Spleen (tissue), 7 donors: ENCODE data around the gene PAMR1.

Experiments
- POLR2AphosphoS5 ChIP-seq, 3 donors: sonication (generic); formaldehyde crosslinking; IDR thresholded peaks; one replicate each; pipeline ENCODE4 v1.5.1; 2017; ENCODE audit warnings: antibody characterized with exemption in 3 of 3
- TF ChIP-seq, protein P1 (sequence below), 11 experiments: fragments of 200-600 bp in 7 of 11; fragments of 450-650 bp in 4 of 11; sonication (generic) in 4 of 11; IDR thresholded peaks in 8 of 11; conservative IDR thresholded peaks in 3 of 11; 1 replicate in 7 of 11; 2 replicates in 4 of 11; pipeline versions ENCODE4 v1.4.0 to v1.8.0; 2016 to 2021; ENCODE audit warnings: antibody characterized with exemption in 11 of 11, inconsistent platforms in 4 of 11, mild to moderate bottlenecking in 1 of 11
- donor health status: DM: no; HTN: no; CAD: no; lungs with moderate emphysema.
- donor health status: DM: no; HTN: no; CAD: no.
- donor health status: DM: no; HTN: no; CAD: no.

DNA sequence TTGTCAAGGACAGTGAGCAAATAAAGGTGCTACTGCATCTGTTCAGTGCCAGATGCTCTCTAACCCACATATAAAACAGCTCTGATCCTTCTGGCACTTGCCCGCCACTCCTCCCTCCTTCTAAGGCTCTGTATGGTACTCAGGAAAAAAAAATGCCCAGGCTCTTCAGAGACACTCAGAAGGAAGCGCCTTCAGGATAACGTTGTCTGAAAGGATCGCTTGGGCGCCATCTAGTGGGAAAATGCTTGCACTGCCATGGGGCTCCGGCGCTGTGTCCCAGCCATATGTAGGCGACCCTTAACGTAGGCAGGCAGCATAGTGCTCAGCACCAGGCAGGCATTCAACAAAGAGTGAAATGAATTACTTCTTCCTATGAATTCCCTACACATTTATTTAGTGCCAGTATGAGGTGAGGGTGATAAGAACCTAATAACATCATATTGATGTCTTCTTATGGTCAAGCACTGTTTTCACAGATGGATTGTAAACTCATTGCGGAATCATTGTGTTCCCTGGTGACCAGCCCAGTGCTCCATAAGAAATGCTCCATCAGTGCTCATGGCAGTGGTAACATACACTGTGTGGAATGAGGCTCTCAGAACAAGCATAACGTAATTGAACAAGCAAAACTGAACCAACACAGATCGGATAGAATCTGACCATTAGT, 39.6 kb downstream of the PAMR1 start:
- TF ChIP-seq, protein P1, sequence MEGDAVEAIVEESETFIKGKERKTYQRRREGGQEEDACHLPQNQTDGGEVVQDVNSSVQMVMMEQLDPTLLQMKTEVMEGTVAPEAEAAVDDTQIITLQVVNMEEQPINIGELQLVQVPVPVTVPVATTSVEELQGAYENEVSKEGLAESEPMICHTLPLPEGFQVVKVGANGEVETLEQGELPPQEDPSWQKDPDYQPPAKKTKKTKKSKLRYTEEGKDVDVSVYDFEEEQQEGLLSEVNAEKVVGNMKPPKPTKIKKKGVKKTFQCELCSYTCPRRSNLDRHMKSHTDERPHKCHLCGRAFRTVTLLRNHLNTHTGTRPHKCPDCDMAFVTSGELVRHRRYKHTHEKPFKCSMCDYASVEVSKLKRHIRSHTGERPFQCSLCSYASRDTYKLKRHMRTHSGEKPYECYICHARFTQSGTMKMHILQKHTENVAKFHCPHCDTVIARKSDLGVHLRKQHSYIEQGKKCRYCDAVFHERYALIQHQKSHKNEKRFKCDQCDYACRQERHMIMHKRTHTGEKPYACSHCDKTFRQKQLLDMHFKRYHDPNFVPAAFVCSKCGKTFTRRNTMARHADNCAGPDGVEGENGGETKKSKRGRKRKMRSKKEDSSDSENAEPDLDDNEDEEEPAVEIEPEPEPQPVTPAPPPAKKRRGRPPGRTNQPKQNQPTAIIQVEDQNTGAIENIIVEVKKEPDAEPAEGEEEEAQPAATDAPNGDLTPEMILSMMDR (IDR thresholded peaks at IDR 0.05 in 8 of 11, conservative IDR thresholded peaks at IDR 0.05 in 3 of 11) = peak; percentile 33 to 96 (median 89)
- no peak for TF ChIP-seq POLR2AphosphoS5 (IDR thresholded peaks at IDR 0.05)
